K562 (cell line): ENCODE measurements around the gene ZNF280D. TPM values are rescaled to one million over a fixed set of nuclear protein-coding genes. Genes with fewer than 3 reads are reported as not detected.

ENCODE experiments used
- ATF3 ChIP-seq, 2 experiments: fragments of 450-650 bp in 1 of 2; sonication (generic) in 1 of 2; formaldehyde crosslinking in 1 of 2; IDR thresholded peaks in 1 of 2; conservative IDR thresholded peaks in 1 of 2; 2 replicates each; pipeline versions ENCODE4 v1.6.1 to v1.8.1; 2016 to 2023; ENCODE audit warnings: mild to moderate bottlenecking in 2 of 2, moderate library complexity in 2 of 2, inconsistent platforms in 1 of 2, missing genetic modification reagents in 1 of 2
- CBFA2T3 ChIP-seq: fragments of 450-650 bp; IDR thresholded peaks from 2 replicates; pipeline ENCODE4 v1.6.1; 2017
- CBX3 ChIP-seq, 2 experiments: IDR thresholded peaks; 1 replicate in 1 of 2; 2 replicates in 1 of 2; pipeline ENCODE4 v1.6.1; 2012; ENCODE audit warnings: inconsistent platforms in 2 of 2, low read length in 2 of 2, borderline replicate concordance in 1 of 2, control low read depth in 1 of 2
- HEY1 ChIP-seq: fragments of 250-450 bp; sonication (Bioruptor Pico); IDR thresholded peaks from 2 replicates; pipeline ENCODE4 v1.5.0; 2020; ENCODE audit warnings: mild to moderate bottlenecking, moderate library complexity, borderline replicate concordance
- KDM1A ChIP-seq, 2 experiments: fragments of 450-650 bp; IDR thresholded peaks; 2 replicates each; pipeline ENCODE4 v1.6.1; 2016; ENCODE audit warnings: mild to moderate bottlenecking in 2 of 2
- MAZ ChIP-seq, 2 experiments: fragments of 450-650 bp in 1 of 2; sonication (generic) in 1 of 2; formaldehyde crosslinking; IDR thresholded peaks in 1 of 2; conservative IDR thresholded peaks in 1 of 2; 2 replicates each; pipeline versions ENCODE4 v1.4.0 to v1.5.0; 2020; ENCODE audit warnings: mild to moderate bottlenecking in 1 of 2, missing genetic modification reagents in 1 of 2
- MCM5 ChIP-seq: fragments of 450-650 bp; IDR thresholded peaks from 2 replicates; pipeline ENCODE4 v1.6.1; 2016; ENCODE audit warnings: low read depth
- MTA2 ChIP-seq: fragments of 450-650 bp; IDR thresholded peaks from 2 replicates; pipeline ENCODE4 v1.6.1; 2016; ENCODE audit warnings: low read depth
- MYC ChIP-seq, 2 experiments: fragments of 250-450 bp in 1 of 2; sonication (Bioruptor Pico) in 1 of 2; IDR thresholded peaks; 2 replicates each; pipeline versions ENCODE4 v1.5.1 to v1.6.1; 2012 to 2021; ENCODE audit warnings: low read depth in 2 of 2, borderline replicate concordance in 1 of 2, improper control_type of control experiment in 1 of 2, low read length in 1 of 2, mild to moderate bottlenecking in 1 of 2, moderate library complexity in 1 of 2
- NCOA6 ChIP-seq: fragments of 450-650 bp; IDR thresholded peaks from 2 replicates; pipeline ENCODE4 v1.6.1; 2017; ENCODE audit warnings: mild to moderate bottlenecking
- RBFOX2 ChIP-seq: fragments of 200-400 bp; formaldehyde crosslinking; IDR thresholded peaks from 2 replicates; pipeline ENCODE4 v1.6.1; 2017; ENCODE audit warnings: low read depth, mild to moderate bottlenecking, low read length, moderate library complexity
- SMAD4 ChIP-seq: fragments of 250-450 bp; sonication (Bioruptor Pico); conservative IDR thresholded peaks from 2 replicates; pipeline ENCODE4 v1.8.0; 2021; ENCODE audit warnings: inconsistent platforms, mild to moderate bottlenecking, moderate library complexity
- TAL1 ChIP-seq: fragments of 450-650 bp; IDR thresholded peaks from 2 replicates; pipeline ENCODE4 v1.6.1; 2016; ENCODE audit warnings: mild to moderate bottlenecking
- TCF7 ChIP-seq: sonication (generic); IDR thresholded peaks from 2 replicates; pipeline ENCODE4 v1.6.1; 2016; ENCODE audit warnings: antibody characterized with exemption, borderline replicate concordance
- ZNF280B ChIP-seq: fragments of 250-450 bp; sonication (Bioruptor Pico); IDR thresholded peaks from 2 replicates; pipeline ENCODE4 v1.5.1; 2021; ENCODE audit warnings: mild to moderate bottlenecking
- ZNF57 ChIP-seq: fragments of 450-650 bp; formaldehyde crosslinking; IDR thresholded peaks from 2 replicates; pipeline ENCODE4 v1.4.0; 2020; ENCODE audit warnings: mild to moderate bottlenecking, moderate library complexity
- polyA plus RNA-seq, 8 experiments: library from polyadenylated mRNA; depleted of rRNA in 4 of 8; stranded (reverse) in 5 of 8; unstranded in 3 of 8; fragments of >200 nt; fragmentation: Nextera tagmentation in 2 of 8; fragmentation: Illumina TruSeq in 1 of 8; extraction: Ambion mirVana in 2 of 8; extraction: Trizol in 1 of 8; gene quantifications; 2 replicates each; pipeline versions ENCODE4 v1.2.1 to v1.2.3, GENCODE V29; 2011 to 2014; ENCODE audit warnings: inconsistent platforms in 1 of 8, missing spikeins in 1 of 8
- total RNA-seq, 7 experiments: library from RNA; depleted of rRNA in 6 of 7; stranded (reverse); fragments of >200 nt in 6 of 7; fragmentation: Illumina TruSeq in 2 of 7; extraction: Trizol in 2 of 7; gene quantifications; 2 replicates each; pipeline versions ENCODE4 v1.2.1 to v1.2.3, GENCODE V29; 2011 to 2021; ENCODE audit warnings: low replicate concordance in 1 of 7
- TF ChIP-seq, protein P1 (sequence below): fragments of 250-450 bp; sonication (Bioruptor Pico); IDR thresholded peaks from 2 replicates; pipeline ENCODE4 v1.5.0; 2020; ENCODE audit warnings: mild to moderate bottlenecking, borderline replicate concordance
- TF ChIP-seq, protein P2 (sequence below): fragments of 250-450 bp; sonication (Bioruptor Pico); IDR thresholded peaks from 2 replicates; pipeline ENCODE4 v1.4.0; 2020; ENCODE audit warnings: mild to moderate bottlenecking
- TF ChIP-seq, protein P3 (sequence below): fragments of 250-450 bp; sonication (Bioruptor Pico); IDR thresholded peaks from 2 replicates; pipeline ENCODE4 v1.8.0; 2022; ENCODE audit warnings: moderate library complexity, mild to moderate bottlenecking, inconsistent platforms

ZNF280D gene
- total and polyA plus RNA-seq, 9 of the 15 experiments (the other 6 are each of a cell fraction or from before 2014, with no cell fraction given): 8.3 to 21.8 (median 18.4) TPM

DNA sequence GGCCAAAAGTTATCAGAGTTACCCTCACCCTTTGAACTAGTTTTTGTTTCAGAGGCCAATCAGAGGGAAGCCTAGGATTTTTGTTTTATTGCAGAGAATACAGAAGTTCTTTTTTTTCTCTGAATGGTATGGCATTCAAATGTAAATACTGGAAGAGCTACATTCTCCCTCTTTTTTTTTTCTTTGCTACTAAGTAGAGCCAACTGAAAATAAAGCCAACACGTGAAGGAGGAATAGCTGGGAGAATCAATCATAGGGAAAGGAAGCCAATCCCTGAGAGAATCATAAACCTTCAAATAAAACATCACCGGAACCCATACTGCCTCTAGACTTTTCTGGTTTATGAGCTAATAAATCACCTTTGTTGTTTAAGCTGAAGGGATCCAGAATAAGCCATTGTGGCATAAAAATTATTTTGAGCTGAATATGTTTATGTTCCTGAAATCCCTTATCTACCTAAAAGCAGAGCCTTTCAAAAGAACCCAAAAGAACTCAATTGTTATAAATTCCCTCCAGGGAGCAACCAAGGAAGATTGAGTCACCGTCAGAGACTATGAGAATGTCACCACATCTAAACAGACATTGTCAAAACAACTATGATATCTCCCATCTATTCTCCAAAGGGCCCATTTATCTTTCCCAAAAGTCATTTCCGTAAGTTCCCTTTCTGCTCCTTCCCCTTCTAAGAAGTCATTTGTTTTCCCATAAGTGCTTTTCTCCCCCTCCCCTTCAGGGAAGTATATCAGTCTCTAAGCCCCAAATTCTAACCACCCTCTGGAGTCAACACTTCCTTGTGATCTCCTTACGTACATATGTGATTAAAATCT, 3.8 kb upstream of the ZNF280D start (continued):
- TF ChIP-seq TCF7 (peak; percentile 84; the same call in 1 of the 2 replicates), MTA2 (0 out of 2 replicates have a peak, but pooled peaks have one; percentile 18), TAL1 (peak; percentile 55), NCOA6 (no peak), ATF3 (IDR thresholded peaks at IDR 0.05) (peak; percentile 74), ATF3 (CRISPR knock-in tag; conservative IDR thresholded peaks at IDR 0.05) (no peak), MYC (IDR thresholded peaks at IDR 0.05; ENCODE audit: low read depth, low read length) (no peak), MYC (CRISPR knock-in tag; IDR thresholded peaks at IDR 0.05; ENCODE audit: borderline replicate concordance, low read depth) (no peak), SMAD4 (CRISPR knock-in tag) (peak; percentile 47; the same call in 1 of the 2 replicates), MCM5 (no peak), CBFA2T3 (peak; percentile 78), RBFOX2 (no peak), CBX3 (IDR thresholded peaks at IDR 0.05; ENCODE audit: borderline replicate concordance in 1 of 2, low read length in 2 of 2) (no peak), MAZ (CRISPR knock-in tag; conservative IDR thresholded peaks at IDR 0.05 in 1 of 2, IDR thresholded peaks at IDR 0.05 in 1 of 2) (peak; percentile 24 to 50; a peak in 2 of 4 replicates), HEY1 (CRISPR knock-in tag) (no peak), ZNF57 (CRISPR knock-in tag) (no peak), KDM1A (IDR thresholded peaks at IDR 0.05) (peak; percentile 69 to 78; a peak in 3 of 4 replicates), ZNF280B (no peak)
- TF ChIP-seq, protein P1, sequence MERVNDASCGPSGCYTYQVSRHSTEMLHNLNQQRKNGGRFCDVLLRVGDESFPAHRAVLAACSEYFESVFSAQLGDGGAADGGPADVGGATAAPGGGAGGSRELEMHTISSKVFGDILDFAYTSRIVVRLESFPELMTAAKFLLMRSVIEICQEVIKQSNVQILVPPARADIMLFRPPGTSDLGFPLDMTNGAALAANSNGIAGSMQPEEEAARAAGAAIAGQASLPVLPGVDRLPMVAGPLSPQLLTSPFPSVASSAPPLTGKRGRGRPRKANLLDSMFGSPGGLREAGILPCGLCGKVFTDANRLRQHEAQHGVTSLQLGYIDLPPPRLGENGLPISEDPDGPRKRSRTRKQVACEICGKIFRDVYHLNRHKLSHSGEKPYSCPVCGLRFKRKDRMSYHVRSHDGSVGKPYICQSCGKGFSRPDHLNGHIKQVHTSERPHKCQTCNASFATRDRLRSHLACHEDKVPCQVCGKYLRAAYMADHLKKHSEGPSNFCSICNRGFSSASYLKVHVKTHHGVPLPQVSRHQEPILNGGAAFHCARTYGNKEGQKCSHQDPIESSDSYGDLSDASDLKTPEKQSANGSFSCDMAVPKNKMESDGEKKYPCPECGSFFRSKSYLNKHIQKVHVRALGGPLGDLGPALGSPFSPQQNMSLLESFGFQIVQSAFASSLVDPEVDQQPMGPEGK (CRISPR knock-in tag): no peak
- TF ChIP-seq, protein P2, sequence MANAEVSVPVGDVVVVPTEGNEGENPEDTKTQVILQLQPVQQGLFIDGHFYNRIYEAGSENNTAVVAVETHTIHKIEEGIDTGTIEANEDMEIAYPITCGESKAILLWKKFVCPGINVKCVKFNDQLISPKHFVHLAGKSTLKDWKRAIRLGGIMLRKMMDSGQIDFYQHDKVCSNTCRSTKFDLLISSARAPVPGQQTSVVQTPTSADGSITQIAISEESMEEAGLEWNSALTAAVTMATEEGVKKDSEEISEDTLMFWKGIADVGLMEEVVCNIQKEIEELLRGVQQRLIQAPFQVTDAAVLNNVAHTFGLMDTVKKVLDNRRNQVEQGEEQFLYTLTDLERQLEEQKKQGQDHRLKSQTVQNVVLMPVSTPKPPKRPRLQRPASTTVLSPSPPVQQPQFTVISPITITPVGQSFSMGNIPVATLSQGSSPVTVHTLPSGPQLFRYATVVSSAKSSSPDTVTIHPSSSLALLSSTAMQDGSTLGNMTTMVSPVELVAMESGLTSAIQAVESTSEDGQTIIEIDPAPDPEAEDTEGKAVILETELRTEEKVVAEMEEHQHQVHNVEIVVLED (CRISPR knock-in tag): no peak
- TF ChIP-seq, protein P3, sequence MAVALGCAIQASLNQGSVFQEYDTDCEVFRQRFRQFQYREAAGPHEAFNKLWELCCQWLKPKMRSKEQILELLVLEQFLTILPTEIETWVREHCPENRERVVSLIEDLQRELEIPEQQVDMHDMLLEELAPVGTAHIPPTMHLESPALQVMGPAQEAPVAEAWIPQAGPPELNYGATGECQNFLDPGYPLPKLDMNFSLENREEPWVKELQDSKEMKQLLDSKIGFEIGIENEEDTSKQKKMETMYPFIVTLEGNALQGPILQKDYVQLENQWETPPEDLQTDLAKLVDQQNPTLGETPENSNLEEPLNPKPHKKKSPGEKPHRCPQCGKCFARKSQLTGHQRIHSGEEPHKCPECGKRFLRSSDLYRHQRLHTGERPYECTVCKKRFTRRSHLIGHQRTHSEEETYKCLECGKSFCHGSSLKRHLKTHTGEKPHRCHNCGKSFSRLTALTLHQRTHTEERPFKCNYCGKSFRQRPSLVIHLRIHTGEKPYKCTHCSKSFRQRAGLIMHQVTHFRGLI (CRISPR knock-in tag): no peak
